H1 (cell line): ENCODE data around the gene TCEA2. TPM values are rescaled to one million over a fixed set of nuclear protein-coding genes. Genes with fewer than 3 reads are reported as not detected.

Source experiments
- BACH1 ChIP-seq: IDR thresholded peaks from 2 replicates; pipeline ENCODE4 v1.6.1; 2012; ENCODE audit warnings: low read length, improper control_type of control experiment
- KDM5A ChIP-seq: fragments of 200-600 bp; IDR thresholded peaks from 2 replicates; pipeline ENCODE4 v1.7.1; 2012; ENCODE audit warnings: mild to moderate bottlenecking, low read length, inconsistent platforms, mixed read lengths
- NANOG ChIP-seq: IDR thresholded peaks from 2 replicates; pipeline ENCODE4 v1.6.1; 2011; ENCODE audit warnings: low read length, low read depth, mild to moderate bottlenecking, inconsistent platforms; ENCODE audit not compliant: insufficient read depth, poor library complexity, severe bottlenecking
- POLR2AphosphoS5 ChIP-seq: IDR thresholded peaks from 2 replicates; pipeline ENCODE4 v1.6.1; 2011; ENCODE audit warnings: low read depth, low read length
- SP2 ChIP-seq: IDR thresholded peaks from 2 replicates; pipeline ENCODE4 v1.6.1; 2012; ENCODE audit warnings: mild to moderate bottlenecking, low read length, inconsistent platforms
- polyA plus RNA-seq, 7 experiments: library from polyadenylated mRNA; depleted of rRNA in 3 of 7; stranded (reverse) in 5 of 7; unstranded in 2 of 7; fragments of >200 nt in 5 of 7; fragments of 200-250 nt in 2 of 7; gene quantifications; 1 replicate in 5 of 7; 2 replicates in 1 of 7; 4 replicates in 1 of 7; pipeline versions ENCODE4 v1.2.1 to v1.2.3, GENCODE V29; 2011 to 2013; ENCODE audit warnings: missing spikeins in 2 of 7, mixed read lengths in 2 of 7
- total RNA-seq: library from RNA; stranded (reverse); fragmentation: NEBNext Ultra II Directional; extraction: Animal tissue kit (Norgen Biotek cat#: 25700); gene quantifications from 2 replicates; pipeline ENCODE4 v1.2.1, GENCODE V29; 2021
- TF ChIP-seq, protein P1 (sequence below): fragments of 300-600 bp; sonication (generic); IDR thresholded peaks from 2 replicates; pipeline ENCODE4 v1.7.1; 2012; ENCODE audit warnings: low read length, moderate library complexity, mild to moderate bottlenecking, inconsistent platforms; ENCODE audit not compliant: insufficient replicate concordance
- TF ChIP-seq, protein P2 (sequence below), 3 experiments: IDR thresholded peaks; 1 replicate in 2 of 3; 2 replicates in 1 of 3; pipeline versions ENCODE4 v1.5.1 to v1.6.1; 2011; ENCODE audit warnings: low read length in 3 of 3, mild to moderate bottlenecking in 3 of 3, inconsistent platforms in 2 of 3, low read depth in 1 of 3, moderate library complexity in 1 of 3; ENCODE audit not compliant: insufficient read depth in 1 of 3; ENCODE audit errors: control extremely low read depth in 1 of 3

Gene TCEA2
- total and polyA plus RNA-seq, 2 of the 8 experiments (the other 6 are each of a cell fraction or from before 2014, with no cell fraction given) = 41.4 to 42.3 TPM

GRCh38 chr20:64032706-64033624, 30.0 kb upstream of the TCEA2 start (continued):
- TF ChIP-seq, protein P1, sequence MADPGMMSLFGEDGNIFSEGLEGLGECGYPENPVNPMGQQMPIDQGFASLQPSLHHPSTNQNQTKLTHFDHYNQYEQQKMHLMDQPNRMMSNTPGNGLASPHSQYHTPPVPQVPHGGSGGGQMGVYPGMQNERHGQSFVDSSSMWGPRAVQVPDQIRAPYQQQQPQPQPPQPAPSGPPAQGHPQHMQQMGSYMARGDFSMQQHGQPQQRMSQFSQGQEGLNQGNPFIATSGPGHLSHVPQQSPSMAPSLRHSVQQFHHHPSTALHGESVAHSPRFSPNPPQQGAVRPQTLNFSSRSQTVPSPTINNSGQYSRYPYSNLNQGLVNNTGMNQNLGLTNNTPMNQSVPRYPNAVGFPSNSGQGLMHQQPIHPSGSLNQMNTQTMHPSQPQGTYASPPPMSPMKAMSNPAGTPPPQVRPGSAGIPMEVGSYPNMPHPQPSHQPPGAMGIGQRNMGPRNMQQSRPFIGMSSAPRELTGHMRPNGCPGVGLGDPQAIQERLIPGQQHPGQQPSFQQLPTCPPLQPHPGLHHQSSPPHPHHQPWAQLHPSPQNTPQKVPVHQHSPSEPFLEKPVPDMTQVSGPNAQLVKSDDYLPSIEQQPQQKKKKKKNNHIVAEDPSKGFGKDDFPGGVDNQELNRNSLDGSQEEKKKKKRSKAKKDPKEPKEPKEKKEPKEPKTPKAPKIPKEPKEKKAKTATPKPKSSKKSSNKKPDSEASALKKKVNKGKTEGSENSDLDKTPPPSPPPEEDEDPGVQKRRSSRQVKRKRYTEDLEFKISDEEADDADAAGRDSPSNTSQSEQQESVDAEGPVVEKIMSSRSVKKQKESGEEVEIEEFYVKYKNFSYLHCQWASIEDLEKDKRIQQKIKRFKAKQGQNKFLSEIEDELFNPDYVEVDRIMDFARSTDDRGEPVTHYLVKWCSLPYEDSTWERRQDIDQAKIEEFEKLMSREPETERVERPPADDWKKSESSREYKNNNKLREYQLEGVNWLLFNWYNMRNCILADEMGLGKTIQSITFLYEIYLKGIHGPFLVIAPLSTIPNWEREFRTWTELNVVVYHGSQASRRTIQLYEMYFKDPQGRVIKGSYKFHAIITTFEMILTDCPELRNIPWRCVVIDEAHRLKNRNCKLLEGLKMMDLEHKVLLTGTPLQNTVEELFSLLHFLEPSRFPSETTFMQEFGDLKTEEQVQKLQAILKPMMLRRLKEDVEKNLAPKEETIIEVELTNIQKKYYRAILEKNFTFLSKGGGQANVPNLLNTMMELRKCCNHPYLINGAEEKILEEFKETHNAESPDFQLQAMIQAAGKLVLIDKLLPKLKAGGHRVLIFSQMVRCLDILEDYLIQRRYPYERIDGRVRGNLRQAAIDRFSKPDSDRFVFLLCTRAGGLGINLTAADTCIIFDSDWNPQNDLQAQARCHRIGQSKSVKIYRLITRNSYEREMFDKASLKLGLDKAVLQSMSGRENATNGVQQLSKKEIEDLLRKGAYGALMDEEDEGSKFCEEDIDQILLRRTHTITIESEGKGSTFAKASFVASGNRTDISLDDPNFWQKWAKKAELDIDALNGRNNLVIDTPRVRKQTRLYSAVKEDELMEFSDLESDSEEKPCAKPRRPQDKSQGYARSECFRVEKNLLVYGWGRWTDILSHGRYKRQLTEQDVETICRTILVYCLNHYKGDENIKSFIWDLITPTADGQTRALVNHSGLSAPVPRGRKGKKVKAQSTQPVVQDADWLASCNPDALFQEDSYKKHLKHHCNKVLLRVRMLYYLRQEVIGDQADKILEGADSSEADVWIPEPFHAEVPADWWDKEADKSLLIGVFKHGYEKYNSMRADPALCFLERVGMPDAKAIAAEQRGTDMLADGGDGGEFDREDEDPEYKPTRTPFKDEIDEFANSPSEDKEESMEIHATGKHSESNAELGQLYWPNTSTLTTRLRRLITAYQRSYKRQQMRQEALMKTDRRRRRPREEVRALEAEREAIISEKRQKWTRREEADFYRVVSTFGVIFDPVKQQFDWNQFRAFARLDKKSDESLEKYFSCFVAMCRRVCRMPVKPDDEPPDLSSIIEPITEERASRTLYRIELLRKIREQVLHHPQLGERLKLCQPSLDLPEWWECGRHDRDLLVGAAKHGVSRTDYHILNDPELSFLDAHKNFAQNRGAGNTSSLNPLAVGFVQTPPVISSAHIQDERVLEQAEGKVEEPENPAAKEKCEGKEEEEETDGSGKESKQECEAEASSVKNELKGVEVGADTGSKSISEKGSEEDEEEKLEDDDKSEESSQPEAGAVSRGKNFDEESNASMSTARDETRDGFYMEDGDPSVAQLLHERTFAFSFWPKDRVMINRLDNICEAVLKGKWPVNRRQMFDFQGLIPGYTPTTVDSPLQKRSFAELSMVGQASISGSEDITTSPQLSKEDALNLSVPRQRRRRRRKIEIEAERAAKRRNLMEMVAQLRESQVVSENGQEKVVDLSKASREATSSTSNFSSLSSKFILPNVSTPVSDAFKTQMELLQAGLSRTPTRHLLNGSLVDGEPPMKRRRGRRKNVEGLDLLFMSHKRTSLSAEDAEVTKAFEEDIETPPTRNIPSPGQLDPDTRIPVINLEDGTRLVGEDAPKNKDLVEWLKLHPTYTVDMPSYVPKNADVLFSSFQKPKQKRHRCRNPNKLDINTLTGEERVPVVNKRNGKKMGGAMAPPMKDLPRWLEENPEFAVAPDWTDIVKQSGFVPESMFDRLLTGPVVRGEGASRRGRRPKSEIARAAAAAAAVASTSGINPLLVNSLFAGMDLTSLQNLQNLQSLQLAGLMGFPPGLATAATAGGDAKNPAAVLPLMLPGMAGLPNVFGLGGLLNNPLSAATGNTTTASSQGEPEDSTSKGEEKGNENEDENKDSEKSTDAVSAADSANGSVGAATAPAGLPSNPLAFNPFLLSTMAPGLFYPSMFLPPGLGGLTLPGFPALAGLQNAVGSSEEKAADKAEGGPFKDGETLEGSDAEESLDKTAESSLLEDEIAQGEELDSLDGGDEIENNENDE = no peak
- TF ChIP-seq SP2 = no peak
- TF ChIP-seq BACH1 = no peak
- no peak for TF ChIP-seq NANOG
- TF ChIP-seq, protein P2, sequence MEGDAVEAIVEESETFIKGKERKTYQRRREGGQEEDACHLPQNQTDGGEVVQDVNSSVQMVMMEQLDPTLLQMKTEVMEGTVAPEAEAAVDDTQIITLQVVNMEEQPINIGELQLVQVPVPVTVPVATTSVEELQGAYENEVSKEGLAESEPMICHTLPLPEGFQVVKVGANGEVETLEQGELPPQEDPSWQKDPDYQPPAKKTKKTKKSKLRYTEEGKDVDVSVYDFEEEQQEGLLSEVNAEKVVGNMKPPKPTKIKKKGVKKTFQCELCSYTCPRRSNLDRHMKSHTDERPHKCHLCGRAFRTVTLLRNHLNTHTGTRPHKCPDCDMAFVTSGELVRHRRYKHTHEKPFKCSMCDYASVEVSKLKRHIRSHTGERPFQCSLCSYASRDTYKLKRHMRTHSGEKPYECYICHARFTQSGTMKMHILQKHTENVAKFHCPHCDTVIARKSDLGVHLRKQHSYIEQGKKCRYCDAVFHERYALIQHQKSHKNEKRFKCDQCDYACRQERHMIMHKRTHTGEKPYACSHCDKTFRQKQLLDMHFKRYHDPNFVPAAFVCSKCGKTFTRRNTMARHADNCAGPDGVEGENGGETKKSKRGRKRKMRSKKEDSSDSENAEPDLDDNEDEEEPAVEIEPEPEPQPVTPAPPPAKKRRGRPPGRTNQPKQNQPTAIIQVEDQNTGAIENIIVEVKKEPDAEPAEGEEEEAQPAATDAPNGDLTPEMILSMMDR (IDR thresholded peaks at IDR 0.05; ENCODE audit: control extremely low read depth in 1 of 3, insufficient read depth in 1 of 3, low read depth in 1 of 3, low read length in 3 of 3) = no peak
- no peak for TF ChIP-seq POLR2AphosphoS5
- no peak for TF ChIP-seq KDM5A
